ENCODE results near the gene TSPAN10. TPM values are rescaled to one million over a fixed set of nuclear protein-coding genes. Genes with fewer than 3 reads are reported as not detected.

TSPAN10 gene
- polyA plus RNA-seq, 1 donor = 0.96 TPM

GRCh38 chr17:81635431-81635830, 1.6 kb upstream of the TSPAN10 start:
- DNase-seq = no peak

- DNase-seq = no peak
These were observed 957 bp upstream of the TSPAN10 start for GRCh38 chr17:81635973-81636504.

- DNase-seq = no peak
These were observed 1.7 kb downstream of the TSPAN10 start for GRCh38 chr17:81638683-81639082.

GRCh38 chr17:81640011-81640410, 3.0 kb downstream of the TSPAN10 start:
- DNase-seq = no peak

- DNase-seq = no peak
These were observed 5.0 kb downstream of the TSPAN10 start for GRCh38 chr17:81641825-81642489.

GRCh38 chr17:81644496-81644895, 7.5 kb downstream of the TSPAN10 start:
- DNase-seq = no peak

- DNase-seq = no peak
These were observed 8.3 kb downstream of the TSPAN10 start for GRCh38 chr17:81644976-81645952.

GRCh38 chr17:81646869-81647600, 10.0 kb downstream of the TSPAN10 start:
- no peak for DNase-seq

- DNase-seq = no peak
These were observed 10.6 kb downstream of the TSPAN10 start for GRCh38 chr17:81647640-81648012.

- DNase-seq = no peak
These were observed 11.2 kb downstream of the TSPAN10 start for GRCh38 chr17:81648013-81648706.

GRCh38 chr17:81648707-81649085, 11.7 kb downstream of the TSPAN10 start:
- DNase-seq = no peak

GRCh38 chr17:81650951-81651350, 14.0 kb downstream of the TSPAN10 start:
- DNase-seq = no peak

GRCh38 chr17:81651692-81652091, 14.7 kb downstream of the TSPAN10 start:
- no peak for DNase-seq

- DNase-seq = no peak
These were observed 16.1 kb downstream of the TSPAN10 start for GRCh38 chr17:81652906-81653771.

GRCh38 chr17:81655378-81656117, 18.6 kb downstream of the TSPAN10 start:
- no peak for DNase-seq

GRCh38 chr17:81656118-81656743, 19.2 kb downstream of the TSPAN10 start, which contains the start of gene PDE6G:
Gene PDE6G (minus strand): TSS chr17:81656542. CDS start chr17:81653305, 3,237 bp downstream.
- no peak for DNase-seq

- DNase-seq = no peak
These were observed 19.8 kb downstream of the TSPAN10 start for GRCh38 chr17:81656835-81657234.

- DNase-seq = no peak
These were observed 22.0 kb downstream of the TSPAN10 start for GRCh38 chr17:81659038-81659437.

GRCh38 chr17:81660441-81660840, 23.4 kb downstream of the TSPAN10 start:
- DNase-seq = no peak

GRCh38 chr17:81662002-81662401, 25.0 kb downstream of the TSPAN10 start:
- no peak for DNase-seq
